ENCODE results near the gene MATK.
"Not testable (repeated sequence)": the region's sequence is repeated elsewhere in the genome, so short reads cannot be mapped to it uniquely, and the experiment has no call there.

Gene MATK

DNA sequence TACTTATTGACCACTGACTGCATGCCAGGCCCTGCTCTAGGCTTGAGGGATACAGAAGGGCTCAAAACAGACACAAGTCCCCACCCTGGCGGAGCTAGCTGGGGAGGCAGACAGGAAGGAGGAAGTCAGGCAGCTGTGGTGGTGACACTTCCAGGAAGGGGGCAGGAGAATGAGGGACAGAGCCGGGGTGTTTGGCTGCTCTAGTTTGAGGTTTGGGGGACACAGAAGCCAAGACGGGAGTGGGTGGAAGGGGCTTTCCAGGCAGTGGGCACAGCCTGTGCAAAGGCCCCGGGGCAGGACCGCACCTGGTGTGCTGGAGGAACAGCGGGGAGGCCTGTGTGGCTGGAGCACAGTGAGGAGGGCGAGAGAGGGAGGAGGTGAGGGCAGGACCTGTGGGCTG, 19.7 kb downstream of the MATK start:
- Histone ChIP-seq H3K4me3 (ENCODE audit: low read length) (no peak overlapping the region), H3K9me3 (ENCODE audit: control insufficient read depth, low read length) (no peaks in the 10 kb centered on the region), H3K36me3 (ENCODE audit: control insufficient read depth, insufficient read depth, low read length, severe bottlenecking) (peaks cover 19% of the 10 kb centered on the region), H3K27me3 (replicated peaks; ENCODE audit: control insufficient read depth, insufficient read depth, low read length) (peaks cover 6% of the 10 kb centered on the region), H3K4me1 (ENCODE audit: control insufficient read depth, insufficient read depth, low read length) (peaks cover 5% of the 10 kb centered on the region), H3K9ac (ENCODE audit: low read length) (no peak overlapping the region)
- DNase-seq (ENCODE audit: low read depth): no peak

GRCh38 chr19:3765757-3766156, 20.4 kb downstream of the MATK start:
- H3K4me1 ChIP-seq (ENCODE audit: control insufficient read depth, insufficient read depth, low read length); DNase-seq (ENCODE audit: low read depth); H3K4me3 ChIP-seq (ENCODE audit: low read length); H3K9ac ChIP-seq (ENCODE audit: low read length); H3K9me3 ChIP-seq (ENCODE audit: control insufficient read depth, low read length); H3K27me3 ChIP-seq (replicated peaks; ENCODE audit: control insufficient read depth, insufficient read depth, low read length): not testable (repeated sequence)
- H3K36me3 ChIP-seq (ENCODE audit: control insufficient read depth, insufficient read depth, low read length, severe bottlenecking): peaks cover 19% of the 10 kb centered on the region

DNA sequence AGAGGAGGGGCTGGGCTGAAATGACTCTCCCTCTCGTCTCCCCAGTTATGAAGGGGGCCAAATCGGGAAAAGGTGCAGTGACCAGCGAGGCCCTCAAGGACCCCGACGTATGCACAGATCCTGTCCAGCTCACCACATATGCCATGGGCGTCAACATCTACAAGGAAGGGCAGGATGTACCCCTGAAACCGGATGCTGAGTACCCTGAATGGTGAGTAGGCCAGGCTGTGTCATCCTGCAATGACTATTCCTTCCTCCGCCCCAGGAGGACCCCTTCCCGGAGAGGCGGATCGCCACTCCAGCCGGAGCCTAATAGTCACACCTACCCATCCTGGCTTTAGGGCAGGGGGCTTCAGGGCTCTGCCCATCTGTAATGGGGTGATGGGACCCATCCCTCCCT, 21.1 kb downstream of the MATK start:
- Histone ChIP-seq H3K4me1 (ENCODE audit: control insufficient read depth, insufficient read depth, low read length) (peaks cover 12% of the 10 kb centered on the region), H3K27me3 (replicated peaks; ENCODE audit: control insufficient read depth, insufficient read depth, low read length) (no peaks in the 10 kb centered on the region), H3K36me3 (ENCODE audit: control insufficient read depth, insufficient read depth, low read length, severe bottlenecking) (peaks cover 19% of the 10 kb centered on the region), H3K4me3 (ENCODE audit: low read length) (no peak overlapping the region), H3K9me3 (ENCODE audit: control insufficient read depth, low read length) (no peaks in the 10 kb centered on the region), H3K9ac (ENCODE audit: low read length) (no peak overlapping the region)
- no peak for DNase-seq (ENCODE audit: low read depth)

- Histone ChIP-seq H3K36me3 (ENCODE audit: control insufficient read depth, insufficient read depth, low read length, severe bottlenecking) (peaks cover 19% of the 10 kb centered on the region), H3K9ac (ENCODE audit: low read length) (peak within 1 kb of the TSS; percentile 98), H3K4me1 (ENCODE audit: control insufficient read depth, insufficient read depth, low read length) (peaks cover 16% of the 10 kb centered on the region), H3K27me3 (replicated peaks; ENCODE audit: control insufficient read depth, insufficient read depth, low read length) (no peaks in the 10 kb centered on the region), H3K9me3 (ENCODE audit: control insufficient read depth, low read length) (no peaks in the 10 kb centered on the region), H3K4me3 (ENCODE audit: low read length) (peak within 1 kb of the TSS; percentile 97)
- DNase-seq (ENCODE audit: low read depth): peak; percentile 100
Observed at GRCh38 chr19:3762501-3763459, 23.4 kb downstream of the MATK start, which contains the start of gene MRPL54. Gene MRPL54, plus strand, starts transcription at chr19:3762682. Its CDS starts 19 bp downstream, at chr19:3762701.

DNA sequence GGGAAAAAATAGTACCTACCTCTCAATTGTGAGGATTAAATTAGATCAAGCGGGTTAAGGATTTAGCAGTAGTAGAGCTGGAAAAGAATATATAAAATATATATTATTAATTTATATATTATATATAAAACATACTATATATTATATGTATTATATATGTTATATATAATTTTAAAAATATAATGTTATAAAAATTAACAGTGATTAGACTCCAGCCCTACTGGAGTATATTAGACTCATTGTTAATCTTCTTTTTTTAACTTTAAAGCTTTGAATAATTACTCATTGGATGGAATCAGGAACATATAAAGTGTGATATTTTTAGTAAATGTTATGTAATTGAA, 24.1 kb downstream of the MATK start:
- peaks cover 16% of the 10 kb centered on the region for H3K4me1 ChIP-seq (ENCODE audit: control insufficient read depth, insufficient read depth, low read length)
- peak overlapping the region; percentile 85 for H3K4me3 ChIP-seq (ENCODE audit: low read length)
- no peak for DNase-seq (ENCODE audit: low read depth)
- peaks cover 13% of the 10 kb centered on the region for H3K36me3 ChIP-seq (ENCODE audit: control insufficient read depth, insufficient read depth, low read length, severe bottlenecking)
- H3K27me3 ChIP-seq (replicated peaks; ENCODE audit: control insufficient read depth, insufficient read depth, low read length): no peaks in the 10 kb centered on the region
- H3K9ac ChIP-seq (ENCODE audit: low read length): peak overlapping the region; percentile 92
- H3K9me3 ChIP-seq (ENCODE audit: control insufficient read depth, low read length): no peaks in the 10 kb centered on the region

GRCh38 chr19:3761382-3762129, 24.6 kb downstream of the MATK start, which contains the start of gene APBA3:
Gene APBA3, minus strand, starts transcription at chr19:3761692. Its CDS starts 1,428 bp downstream, at chr19:3760264.
- H3K9ac ChIP-seq (ENCODE audit: low read length): peak within 1 kb of the TSS; percentile 98
- no peaks in the 10 kb centered on the region for H3K9me3 ChIP-seq (ENCODE audit: control insufficient read depth, low read length)
- peaks cover 16% of the 10 kb centered on the region for H3K4me1 ChIP-seq (ENCODE audit: control insufficient read depth, insufficient read depth, low read length)
- H3K36me3 ChIP-seq (ENCODE audit: control insufficient read depth, insufficient read depth, low read length, severe bottlenecking): peaks cover 7% of the 10 kb centered on the region
- peak within 1 kb of the TSS; percentile 97 for H3K4me3 ChIP-seq (ENCODE audit: low read length)
- peak; percentile 97 for DNase-seq (ENCODE audit: low read depth)
- H3K27me3 ChIP-seq (replicated peaks; ENCODE audit: control insufficient read depth, insufficient read depth, low read length): no peaks in the 10 kb centered on the region

- Histone ChIP-seq H3K4me1 (ENCODE audit: control insufficient read depth, insufficient read depth, low read length) (peaks cover 16% of the 10 kb centered on the region), H3K9me3 (ENCODE audit: control insufficient read depth, low read length) (no peaks in the 10 kb centered on the region), H3K4me3 (ENCODE audit: low read length) (peak overlapping the region; percentile 97), H3K27me3 (replicated peaks; ENCODE audit: control insufficient read depth, insufficient read depth, low read length) (no peaks in the 10 kb centered on the region), H3K36me3 (ENCODE audit: control insufficient read depth, insufficient read depth, low read length, severe bottlenecking) (peaks cover 5% of the 10 kb centered on the region), H3K9ac (ENCODE audit: low read length) (peak overlapping the region; percentile 98)
- DNase-seq (ENCODE audit: low read depth): peak; percentile 35
Observed at GRCh38 chr19:3760871-3761361, 25.3 kb downstream of the MATK start.

DNA sequence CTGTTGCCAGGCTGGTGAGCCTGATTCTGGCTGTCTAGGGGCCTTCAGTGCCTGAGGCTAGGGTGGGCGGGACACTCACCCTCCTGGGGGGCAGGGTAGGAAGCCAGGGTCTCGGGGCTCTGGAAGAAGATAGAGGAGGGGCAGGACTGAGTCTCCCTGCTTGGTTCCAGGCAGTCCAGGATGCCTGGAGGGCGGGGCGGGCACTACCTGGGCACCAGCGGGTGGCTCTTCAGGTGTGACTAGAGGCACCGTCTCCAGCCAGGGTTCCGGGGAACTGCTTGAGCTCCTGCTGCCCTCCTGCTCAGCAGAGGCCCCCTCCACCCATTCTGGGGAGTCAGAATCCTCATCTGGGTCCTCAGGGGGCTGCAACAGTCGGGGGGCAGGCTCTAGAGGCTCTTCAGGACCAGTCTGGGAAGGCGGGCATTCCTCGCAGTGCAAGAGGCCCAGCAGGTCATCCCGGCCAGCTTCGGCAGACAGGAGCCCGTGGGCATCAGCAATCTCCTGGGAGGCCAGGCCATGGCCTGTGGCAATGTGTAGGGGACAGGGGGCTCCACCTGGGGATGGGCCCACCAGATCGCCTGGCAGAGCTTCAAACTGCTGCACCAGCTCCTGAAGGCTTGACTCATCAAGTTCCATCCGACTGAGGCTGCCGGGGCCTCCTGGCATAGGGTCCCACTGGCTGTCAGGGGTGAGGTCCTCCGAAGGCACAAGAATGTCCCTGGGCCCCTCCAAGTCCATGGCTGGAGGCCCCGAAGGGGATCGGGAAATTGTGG, 26.5 kb downstream of the MATK start:
- Histone ChIP-seq H3K9ac (ENCODE audit: low read length) (no peak overlapping the region), H3K4me1 (ENCODE audit: control insufficient read depth, insufficient read depth, low read length) (peaks cover 16% of the 10 kb centered on the region), H3K4me3 (ENCODE audit: low read length) (no peak overlapping the region), H3K9me3 (ENCODE audit: control insufficient read depth, low read length) (no peaks in the 10 kb centered on the region), H3K27me3 (replicated peaks; ENCODE audit: control insufficient read depth, insufficient read depth, low read length) (no peaks in the 10 kb centered on the region), H3K36me3 (ENCODE audit: control insufficient read depth, insufficient read depth, low read length, severe bottlenecking) (no peaks in the 10 kb centered on the region)
- no peak for DNase-seq (ENCODE audit: low read depth)

GRCh38 chr19:3758297-3758696, 27.9 kb downstream of the MATK start:
- not testable (repeated sequence) for H3K4me3 ChIP-seq (ENCODE audit: low read length); H3K9ac ChIP-seq (ENCODE audit: low read length); H3K9me3 ChIP-seq (ENCODE audit: control insufficient read depth, low read length); DNase-seq (ENCODE audit: low read depth); H3K27me3 ChIP-seq (replicated peaks; ENCODE audit: control insufficient read depth, insufficient read depth, low read length); H3K36me3 ChIP-seq (ENCODE audit: control insufficient read depth, insufficient read depth, low read length, severe bottlenecking)
- peaks cover 14% of the 10 kb centered on the region for H3K4me1 ChIP-seq (ENCODE audit: control insufficient read depth, insufficient read depth, low read length)

- not testable (repeated sequence) for H3K27me3 ChIP-seq (replicated peaks; ENCODE audit: control insufficient read depth, insufficient read depth, low read length); DNase-seq (ENCODE audit: low read depth); H3K36me3 ChIP-seq (ENCODE audit: control insufficient read depth, insufficient read depth, low read length, severe bottlenecking); H3K9ac ChIP-seq (ENCODE audit: low read length); H3K4me3 ChIP-seq (ENCODE audit: low read length); H3K9me3 ChIP-seq (ENCODE audit: control insufficient read depth, low read length)
- H3K4me1 ChIP-seq (ENCODE audit: control insufficient read depth, insufficient read depth, low read length): peaks cover 11% of the 10 kb centered on the region
Observed at GRCh38 chr19:3757705-3758104, 28.5 kb downstream of the MATK start.
